ENCODE measurements around the gene NFIA.

- TF ChIP-seq CTCF (conservative IDR thresholded peaks at IDR 0.05; ENCODE audit: low read length), result no peak
- TF ChIP-seq EZH2phosphoT487 (IDR thresholded peaks at IDR 0.05; ENCODE audit: borderline replicate concordance), result no peak
These were observed 350.4 kb downstream of the NFIA start for GRCh38 chr1:61432616-61433388.

Data from Loucy (cell line).